Measurements from ENCODE around the gene IRAK3. TPM values are rescaled to one million over a fixed set of nuclear protein-coding genes. Genes with fewer than 3 reads are reported as not detected.

IRAK3 gene
- total RNA-seq, 3 donors from 2014 or later, result 2.7 to 11.1 (median 7.0) TPM

DNA sequence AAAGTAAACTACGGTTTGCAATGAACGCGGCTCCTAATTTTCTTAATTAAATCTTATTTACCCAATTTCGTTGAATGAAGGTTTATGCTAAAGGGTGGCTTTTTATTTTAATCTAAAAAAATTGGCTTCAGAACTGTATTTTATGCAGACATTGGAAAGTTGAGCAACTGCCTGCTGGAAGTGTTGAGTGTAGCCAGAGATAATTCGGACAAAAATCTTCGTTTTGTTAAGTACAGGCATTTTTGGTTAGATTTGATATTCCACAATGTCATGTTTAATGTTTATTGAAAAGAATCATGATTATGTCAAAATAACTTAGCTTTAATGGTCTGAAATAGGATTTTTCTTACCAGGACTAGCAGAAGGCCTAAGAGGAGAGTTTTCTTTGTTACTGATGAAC, 875 bp downstream of the IRAK3 start:
- ATAC-seq (no peak), DNase-seq (no peak)
- no peaks in the 10 kb centered on the region for H3K9me3 ChIP-seq
- H3K4me3 ChIP-seq, result no peak overlapping the region
- H3K4me1 ChIP-seq (ENCODE audit: low read depth), result no peaks in the 10 kb centered on the region
- no peak for TF ChIP-seq CTCF (IDR thresholded peaks at IDR 0.05)
- no peaks in the 10 kb centered on the region for H3K36me3 ChIP-seq (ENCODE audit: low read depth)
- intact Hi-C loops (cut with DNase I, micrococcal nuclease), result no loop called here

DNA sequence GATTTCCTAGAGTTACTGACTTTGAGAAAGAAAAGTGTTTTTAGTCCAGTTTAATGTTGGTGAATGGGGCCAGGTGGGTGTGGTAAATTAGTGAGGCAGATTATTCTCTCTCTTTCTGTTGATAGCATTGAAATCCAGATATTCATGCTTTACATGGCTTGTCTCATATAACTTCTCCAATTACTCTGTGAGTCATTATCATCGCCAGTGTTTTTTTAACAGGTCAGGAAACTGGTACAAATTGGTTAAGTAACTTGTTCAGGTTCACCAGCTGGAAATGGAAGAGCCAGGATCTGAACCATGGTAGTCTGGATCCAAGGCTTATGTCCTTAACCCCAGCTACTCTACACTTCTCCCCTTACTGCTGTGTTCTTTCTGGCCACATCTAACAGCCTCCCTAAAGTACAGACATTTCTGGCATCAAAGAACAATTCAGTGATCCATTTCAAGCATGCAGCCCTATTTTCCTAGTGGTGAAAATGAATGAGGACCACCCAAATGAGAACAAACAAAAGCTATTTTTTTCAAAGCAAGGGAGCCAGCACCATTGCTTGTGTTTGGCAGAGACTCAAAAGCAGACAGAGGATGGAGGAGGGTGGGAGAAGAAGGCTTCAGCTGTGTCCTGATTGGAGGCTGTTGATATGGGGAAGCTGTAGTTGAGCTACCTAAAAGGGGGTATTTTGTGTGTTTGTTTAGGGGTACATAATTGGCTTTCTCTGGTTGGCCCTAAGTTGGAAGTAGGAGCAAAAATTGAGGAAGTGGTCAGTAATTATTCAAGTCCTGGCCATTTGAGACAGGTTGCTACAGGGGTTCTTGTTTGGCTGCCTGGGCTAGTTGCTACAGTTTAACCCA, 1.7 kb downstream of the IRAK3 start:
- DNase-seq (no peak), ATAC-seq (no peak)
- Histone ChIP-seq H3K9me3 (no peaks in the 10 kb centered on the region), H3K4me3 (no peak overlapping the region), H3K4me1 (ENCODE audit: low read depth) (no peaks in the 10 kb centered on the region), H3K36me3 (ENCODE audit: low read depth) (no peaks in the 10 kb centered on the region)
- intact Hi-C loops (cut with DNase I, micrococcal nuclease), result no loop called here
- no peak for TF ChIP-seq CTCF (IDR thresholded peaks at IDR 0.05)

DNA sequence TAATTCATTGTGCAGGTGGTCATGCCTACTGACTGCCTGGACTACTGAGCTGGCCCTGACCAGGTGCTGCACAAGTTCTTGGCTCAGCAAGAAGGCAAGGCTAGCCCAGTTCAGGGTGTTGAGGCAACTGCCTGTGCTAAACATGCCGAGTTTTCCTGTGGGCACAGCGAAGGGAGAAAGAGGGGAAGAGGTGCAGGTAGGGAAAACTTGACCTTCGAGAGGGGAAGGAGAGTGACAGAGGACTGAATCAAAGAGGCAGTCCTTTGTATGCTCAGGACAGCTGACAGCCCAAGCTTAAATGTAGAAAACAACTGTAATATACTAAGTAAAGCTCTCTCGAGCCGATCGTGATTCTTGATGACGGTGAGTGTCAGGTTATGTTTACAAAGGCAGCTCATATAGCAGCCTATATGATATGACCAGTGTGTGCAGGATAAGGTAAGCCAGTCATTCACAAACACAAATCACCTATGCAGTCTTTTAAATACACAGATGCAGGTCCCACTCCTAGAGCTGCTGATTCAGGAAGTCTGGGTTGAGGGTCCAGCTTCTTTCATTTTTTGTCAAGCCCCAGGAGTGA, 2.6 kb downstream of the IRAK3 start:
- no peak overlapping the region for H3K4me3 ChIP-seq
- no peaks in the 10 kb centered on the region for H3K9me3 ChIP-seq
- no peaks in the 10 kb centered on the region for H3K4me1 ChIP-seq (ENCODE audit: low read depth)
- intact Hi-C loops (cut with DNase I, micrococcal nuclease), result no loop called here
- ATAC-seq (peak; percentile 20), DNase-seq (no peak)
- TF ChIP-seq CTCF (IDR thresholded peaks at IDR 0.05), result no peak
- H3K36me3 ChIP-seq (ENCODE audit: low read depth), result no peaks in the 10 kb centered on the region

- TF ChIP-seq CTCF (IDR thresholded peaks at IDR 0.05), result no peak
- no peak overlapping the region for H3K4me3 ChIP-seq
- DNase-seq, result no peak
- intact Hi-C loops (cut with DNase I, micrococcal nuclease), result no loop called here
- H3K4me1 ChIP-seq (ENCODE audit: low read depth), result no peaks in the 10 kb centered on the region
- no peaks in the 10 kb centered on the region for H3K36me3 ChIP-seq (ENCODE audit: low read depth)
- no peaks in the 10 kb centered on the region for H3K9me3 ChIP-seq
- ATAC-seq, result no peak
Observed at GRCh38 chr12:66194122-66194521, 5.1 kb downstream of the IRAK3 start.

DNA sequence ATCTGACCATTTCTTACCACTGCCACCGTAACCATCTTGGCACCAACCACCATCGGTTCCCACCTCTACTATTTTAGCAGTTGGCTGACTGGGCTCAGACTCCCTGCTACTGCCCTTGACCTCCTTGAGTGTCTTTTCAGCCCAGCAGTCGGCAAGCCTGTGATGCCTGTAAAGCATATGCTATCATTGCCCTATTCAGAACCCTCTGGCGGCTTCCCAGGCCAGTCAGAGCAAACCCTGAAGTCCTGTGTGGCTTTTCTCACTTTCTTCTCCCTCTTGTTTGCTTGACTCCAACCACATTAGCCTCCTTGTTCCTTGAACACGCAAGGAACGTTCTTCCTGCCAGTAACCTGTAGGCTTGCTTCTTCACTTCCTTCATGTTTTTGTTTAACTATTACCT, 6.2 kb downstream of the IRAK3 start:
- intact Hi-C loops (cut with DNase I, micrococcal nuclease), result no loop called here
- H3K9me3 ChIP-seq, result no peaks in the 10 kb centered on the region
- no peak for DNase-seq
- no peak for ATAC-seq
- no peak overlapping the region for H3K4me3 ChIP-seq
- no peak for TF ChIP-seq CTCF (IDR thresholded peaks at IDR 0.05)
- H3K36me3 ChIP-seq (ENCODE audit: low read depth), result no peaks in the 10 kb centered on the region
- no peaks in the 10 kb centered on the region for H3K4me1 ChIP-seq (ENCODE audit: low read depth)

All from mucosa of descending colon (tissue), 3 donors.